CD14-positive monocyte (primary cell): ENCODE results near the gene GBX2. TPM values are rescaled to one million over a fixed set of nuclear protein-coding genes. Genes with fewer than 3 reads are reported as not detected.

ENCODE experiments used
- DNase-seq, 3 donors: peaks; one replicate each; pipeline ENCODE4 v3.0.0-alpha.2; 2011 to 2022
- H2AFZ ChIP-seq: 2 replicates; pipeline ENCODE4 v1.6.0; 2012; ENCODE audit warnings: mild to moderate bottlenecking, low read depth, low read length, inconsistent platforms; ENCODE audit not compliant: insufficient read depth, poor library complexity, severe bottlenecking
- H3K27ac ChIP-seq, 2 donors: 1 replicate in 1 of 2; 2 replicates in 1 of 2; pipeline ENCODE4 v1.5.1; 2012 to 2013; ENCODE audit warnings: low read length in 2 of 2, control low read depth in 1 of 2, inconsistent platforms in 1 of 2, low read depth in 1 of 2, mild to moderate bottlenecking in 1 of 2
- H3K27me3 ChIP-seq, 2 donors: one replicate each; pipeline versions ENCODE4 v1.6.0 to v1.6.1; 2011 to 2013; ENCODE audit warnings: low read length in 2 of 2; ENCODE audit not compliant: control insufficient read depth in 2 of 2, insufficient read depth in 2 of 2
- H3K36me3 ChIP-seq, 2 donors: replicated peaks in 1 of 2; 1 replicate in 1 of 2; 2 replicates in 1 of 2; pipeline versions ENCODE4 v1.5.1 to v1.6.1; 2012 to 2013; ENCODE audit warnings: low read length in 2 of 2, control low read depth in 1 of 2, inconsistent platforms in 1 of 2, mild to moderate bottlenecking in 1 of 2; ENCODE audit not compliant: insufficient read depth in 2 of 2, control insufficient read depth in 1 of 2
- H3K4me1 ChIP-seq, 2 donors: 1 replicate in 1 of 2; 2 replicates in 1 of 2; pipeline versions ENCODE4 v1.5.1 to v1.6.1; 2012 to 2013; ENCODE audit warnings: low read length in 2 of 2, control low read depth in 1 of 2, inconsistent platforms in 1 of 2, mild to moderate bottlenecking in 1 of 2, moderate library complexity in 1 of 2; ENCODE audit not compliant: insufficient read depth in 2 of 2, control insufficient read depth in 1 of 2
- H3K4me2 ChIP-seq: replicated peaks from 2 replicates; pipeline ENCODE3; 2012; ENCODE audit warnings: low read length, moderate library complexity, mild to moderate bottlenecking; ENCODE audit not compliant: poor library complexity, severe bottlenecking; ENCODE audit errors: extremely low read depth
- H3K4me3 ChIP-seq, 3 experiments: fragments of 200-600 bp in 1 of 3; sonication (generic) in 1 of 3; replicated peaks in 1 of 3; 1 replicate in 2 of 3; 2 replicates in 1 of 3; pipeline ENCODE4 v1.5.1; 2011 to 2013; ENCODE audit warnings: low read length in 3 of 3, mild to moderate bottlenecking in 3 of 3, control low read depth in 2 of 3, low read depth in 2 of 3, inconsistent platforms in 1 of 3, moderate library complexity in 1 of 3
- H3K79me2 ChIP-seq: 2 replicates; pipeline ENCODE4 v1.6.0; 2012; ENCODE audit warnings: mild to moderate bottlenecking, control low read depth, inconsistent platforms, low read length, moderate library complexity; ENCODE audit not compliant: insufficient read depth
- H3K9ac ChIP-seq: 2 replicates; pipeline ENCODE4 v1.6.0; 2017; ENCODE audit warnings: low read length, mild to moderate bottlenecking; ENCODE audit not compliant: insufficient read depth, poor library complexity, severe bottlenecking
- H3K9me3 ChIP-seq, 2 donors: replicated peaks in 1 of 2; 1 replicate in 1 of 2; 2 replicates in 1 of 2; pipeline versions ENCODE4 v1.5.1 to v1.6.1; 2012 to 2013; ENCODE audit warnings: low read length in 2 of 2, control low read depth in 1 of 2; ENCODE audit not compliant: control insufficient read depth in 1 of 2, insufficient read depth in 1 of 2
- H4K20me1 ChIP-seq: 2 replicates; pipeline ENCODE4 v1.6.0; 2012; ENCODE audit warnings: mild to moderate bottlenecking, low read length, control low read depth, moderate library complexity; ENCODE audit not compliant: insufficient read depth
- H3K27ac Mint-ChIP-seq, 7 donors: one replicate each; pipeline ENCODE4 v1.8.0; 2020; ENCODE audit warnings: mild to moderate bottlenecking in 7 of 7, mixed read lengths in 7 of 7, moderate library complexity in 6 of 7, inconsistent platforms in 2 of 7
- H3K27me3 Mint-ChIP-seq, 3 donors: one replicate each; pipeline ENCODE4 v1.8.0; 2021 to 2022; ENCODE audit warnings: low read depth in 3 of 3, mild to moderate bottlenecking in 3 of 3, mixed read lengths in 3 of 3, moderate library complexity in 3 of 3, inconsistent platforms in 1 of 3
- H3K36me3 Mint-ChIP-seq, 2 donors: one replicate each; pipeline ENCODE4 v1.8.0; 2020; ENCODE audit warnings: mixed read lengths in 2 of 2, inconsistent platforms in 1 of 2, mild to moderate bottlenecking in 1 of 2
- H3K4me1 Mint-ChIP-seq: one replicate; pipeline ENCODE4 v1.8.0; 2020; ENCODE audit warnings: mild to moderate bottlenecking, mixed read lengths
- H3K4me3 Mint-ChIP-seq, 2 donors: one replicate each; pipeline ENCODE4 v1.8.0; 2020; ENCODE audit warnings: mild to moderate bottlenecking in 2 of 2, mixed read lengths in 2 of 2, moderate library complexity in 1 of 2
- H3K9me3 Mint-ChIP-seq, 7 donors: one replicate each; pipeline ENCODE4 v1.8.0; 2020 to 2022; ENCODE audit warnings: mixed read lengths in 7 of 7, mild to moderate bottlenecking in 6 of 7, moderate library complexity in 6 of 7, inconsistent platforms in 2 of 7
- WGBS: methylation state at CpG from one replicate; pipeline ENCODE4 v1.1.5; 2013; ENCODE audit warnings: missing lambda C conversion rate; ENCODE audit not compliant: insufficient coverage; 5-methylcytosine and 5-hydroxymethylcytosine counted together
- intact Hi-C, 2 donors: fragments of 100-400 bp; cut with micrococcal nuclease; formaldehyde crosslinking; loops; one replicate each; pipeline versions ENCODE4 v1.15.0 to v1.15.1; 2023
- polyA plus RNA-seq, 3 donors: library from polyadenylated mRNA; depleted of rRNA in 1 of 3; unstranded in 2 of 3; stranded (reverse) in 1 of 3; fragments of 300-500 nt in 2 of 3; fragments of >200 nt in 1 of 3; fragmentation: Illumina TruSeq in 2 of 3; gene quantifications; 1 replicate in 2 of 3; 2 replicates in 1 of 3; pipeline ENCODE4 v1.2.3, GENCODE V29; 2012 to 2021
- TF ChIP-seq, protein P1 (sequence below): fragments of 200-600 bp; IDR thresholded peaks from one replicate; pipeline ENCODE4 v1.8.0; 2022; ENCODE audit warnings: antibody characterized with exemption, mild to moderate bottlenecking

GBX2 gene
- polyA plus RNA-seq, 3 donors, result not detected

DNA sequence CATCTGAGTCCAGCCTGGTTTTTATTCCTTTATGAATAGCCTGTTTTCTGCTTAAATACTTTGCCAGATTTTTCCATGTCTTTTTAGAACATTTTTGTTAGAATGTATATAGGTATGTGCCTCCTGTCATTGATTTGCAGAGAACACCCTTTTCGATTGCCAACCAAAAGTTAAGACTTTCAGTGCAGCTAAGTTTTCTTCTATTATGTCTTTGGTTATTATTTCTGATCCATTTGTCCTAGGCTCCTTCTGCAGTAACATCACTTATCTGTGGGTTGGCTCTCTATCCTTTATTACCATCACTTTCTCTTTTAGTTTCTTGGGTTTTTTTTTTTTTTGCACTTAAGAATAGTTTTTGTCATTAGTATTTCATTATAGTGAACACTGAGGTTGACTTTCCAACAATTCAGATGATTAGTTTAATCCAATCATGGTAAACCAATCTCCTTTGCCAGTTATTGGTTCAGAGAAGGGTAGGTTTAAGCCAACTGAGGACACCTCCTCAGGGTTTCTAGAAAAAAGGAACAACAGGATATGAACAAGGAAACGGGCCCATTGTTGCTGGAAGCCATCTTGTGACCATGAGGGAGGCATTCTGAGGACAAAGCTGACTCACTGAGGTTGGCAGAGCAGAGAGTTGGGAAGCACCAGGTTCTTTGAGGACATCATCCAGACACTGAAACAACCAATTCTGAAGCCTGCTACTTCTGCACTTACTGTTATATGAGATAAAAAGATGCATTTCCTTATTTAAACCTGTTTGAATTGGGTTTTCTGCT lies 37.9 kb upstream of the GBX2 start:
- H3K27me3 ChIP-seq, result no peaks in the 10 kb centered on the region
- TF ChIP-seq, protein P1, sequence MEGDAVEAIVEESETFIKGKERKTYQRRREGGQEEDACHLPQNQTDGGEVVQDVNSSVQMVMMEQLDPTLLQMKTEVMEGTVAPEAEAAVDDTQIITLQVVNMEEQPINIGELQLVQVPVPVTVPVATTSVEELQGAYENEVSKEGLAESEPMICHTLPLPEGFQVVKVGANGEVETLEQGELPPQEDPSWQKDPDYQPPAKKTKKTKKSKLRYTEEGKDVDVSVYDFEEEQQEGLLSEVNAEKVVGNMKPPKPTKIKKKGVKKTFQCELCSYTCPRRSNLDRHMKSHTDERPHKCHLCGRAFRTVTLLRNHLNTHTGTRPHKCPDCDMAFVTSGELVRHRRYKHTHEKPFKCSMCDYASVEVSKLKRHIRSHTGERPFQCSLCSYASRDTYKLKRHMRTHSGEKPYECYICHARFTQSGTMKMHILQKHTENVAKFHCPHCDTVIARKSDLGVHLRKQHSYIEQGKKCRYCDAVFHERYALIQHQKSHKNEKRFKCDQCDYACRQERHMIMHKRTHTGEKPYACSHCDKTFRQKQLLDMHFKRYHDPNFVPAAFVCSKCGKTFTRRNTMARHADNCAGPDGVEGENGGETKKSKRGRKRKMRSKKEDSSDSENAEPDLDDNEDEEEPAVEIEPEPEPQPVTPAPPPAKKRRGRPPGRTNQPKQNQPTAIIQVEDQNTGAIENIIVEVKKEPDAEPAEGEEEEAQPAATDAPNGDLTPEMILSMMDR, result no peak
- H3K9ac ChIP-seq, result no peak overlapping the region
- WGBS, result 78% methylated on average over 1 of the region's 2 CpGs
- Mint-ChIP-seq H3K9me3 (peaks cover 0 to 10% (median 0%) of the 10 kb centered on the region in 7 donors), H3K27me3 (peaks cover 5 to 14% (median 10%) of the 10 kb centered on the region in 3 donors), H3K4me3 (no peak overlapping the region), H3K36me3 (no peaks in the 10 kb centered on the region), H3K4me1 (no peaks in the 10 kb centered on the region), H3K27ac (no peak overlapping the region)
- no peak overlapping the region for H3K27ac ChIP-seq
- no peaks in the 10 kb centered on the region for H4K20me1 ChIP-seq
- intact Hi-C loops, result no loop called here
- peaks cover 0 to 10% of the 10 kb centered on the region in 2 donors for H3K9me3 ChIP-seq
- H3K36me3 ChIP-seq, result no peaks in the 10 kb centered on the region
- H3K4me1 ChIP-seq, result no peaks in the 10 kb centered on the region
- no peak overlapping the region for H3K4me3 ChIP-seq
- H3K79me2 ChIP-seq, result no peaks in the 10 kb centered on the region
- H3K4me2 ChIP-seq, result no peak overlapping the region
- no peak overlapping the region for H2AFZ ChIP-seq
- no peak for DNase-seq

- no peaks in the 10 kb centered on the region for H3K36me3 Mint-ChIP-seq
- Histone ChIP-seq H3K9ac (no peak overlapping the region), H3K36me3 (no peaks in the 10 kb centered on the region), H3K9me3 (peaks cover 0 to 10% of the 10 kb centered on the region in 2 donors), H3K4me2 (no peak overlapping the region), H3K4me3 (no peak overlapping the region), H3K27me3 (no peaks in the 10 kb centered on the region), H3K27ac (no peak overlapping the region), H2AFZ (no peak overlapping the region), H4K20me1 (no peaks in the 10 kb centered on the region), H3K4me1 (no peaks in the 10 kb centered on the region), H3K79me2 (no peaks in the 10 kb centered on the region)
- TF ChIP-seq, protein P1, result no peak
- no peaks in the 10 kb centered on the region for H3K4me1 Mint-ChIP-seq
- WGBS, result 91% methylated on average over 3 of the region's 5 CpGs
- H3K27me3 Mint-ChIP-seq, result peaks cover 8 to 13% (median 12%) of the 10 kb centered on the region in 3 donors
- H3K27ac Mint-ChIP-seq, result no peak overlapping the region
- no peak overlapping the region for H3K4me3 Mint-ChIP-seq
- intact Hi-C loops, result no loop called here
- DNase-seq, result no peak
- peaks cover 0 to 10% (median 0%) of the 10 kb centered on the region in 7 donors for H3K9me3 Mint-ChIP-seq
Measured at GRCh38 chr2:236204953-236205352, 36.8 kb upstream of the GBX2 start.
